Activated CD4-positive, alpha-beta T cell treated with anti-CD3 and anti-CD28 coated beads for 36 hours (primary cell): ENCODE data around the gene LRRFIP1. TPM values are rescaled to one million over a fixed set of nuclear protein-coding genes. Genes with fewer than 3 reads are reported as not detected.

ENCODE experiments used
- ATAC-seq: fragments of 200-7000 bp; cut with Tn5 transposase; one replicate; pipeline ENCODE4 v1.10.0; 2021; ENCODE audit warnings: mild to moderate bottlenecking, moderate library complexity
- CTCF ChIA-PET: fragments of 350-600 bp; sonication (Branson Sonifier 250); formaldehyde crosslinking; loops from one replicate; lab custom pipeline; 2021; ENCODE audit warnings: antibody characterized with exemption; lab: Charles Lee
- POLR2A ChIA-PET: fragments of 350-600 bp; sonication (Branson Sonifier 250); formaldehyde crosslinking; loops from one replicate; lab custom pipeline; 2021; ENCODE audit warnings: antibody characterized with exemption, inconsistent platforms; lab: Charles Lee
- DNase-seq: peaks from one replicate; pipeline ENCODE4 v3.0.0-alpha.2; 2020
- H3K27ac Mint-ChIP-seq: one replicate; pipeline ENCODE4 v1.8.0; 2021; ENCODE audit warnings: mixed read lengths
- H3K27me3 Mint-ChIP-seq: one replicate; pipeline ENCODE4 v1.8.0; 2021; ENCODE audit warnings: mixed read lengths
- H3K36me3 Mint-ChIP-seq: one replicate; pipeline ENCODE4 v1.8.0; 2021; ENCODE audit warnings: low read depth, mixed read lengths
- H3K4me1 Mint-ChIP-seq: one replicate; pipeline ENCODE4 v1.8.0; 2021; ENCODE audit warnings: mixed read lengths
- H3K4me3 Mint-ChIP-seq: one replicate; pipeline ENCODE4 v1.8.0; 2021; ENCODE audit warnings: mild to moderate bottlenecking, moderate library complexity, mixed read lengths
- H3K9me3 Mint-ChIP-seq: one replicate; pipeline ENCODE4 v1.8.0; 2021; ENCODE audit warnings: low read depth, mixed read lengths
- intact Hi-C, 2 experiments: fragments of 100-400 bp; cut with DNase I in 1 of 2; cut with micrococcal nuclease in 1 of 2; formaldehyde crosslinking; loops; one replicate each; pipeline versions ENCODE4 v1.14.2 to v1.15.1; 2022 to 2024; cut with DNase I, micrococcal nuclease
- total RNA-seq, 2 experiments: library from RNA; stranded (reverse); gene quantifications; one replicate each; pipeline ENCODE4 v1.2.3, GENCODE V29; 2021

The LRRFIP1 gene
- total RNA-seq, 2 experiments from 2014 or later: 234 to 235 TPM

DNA sequence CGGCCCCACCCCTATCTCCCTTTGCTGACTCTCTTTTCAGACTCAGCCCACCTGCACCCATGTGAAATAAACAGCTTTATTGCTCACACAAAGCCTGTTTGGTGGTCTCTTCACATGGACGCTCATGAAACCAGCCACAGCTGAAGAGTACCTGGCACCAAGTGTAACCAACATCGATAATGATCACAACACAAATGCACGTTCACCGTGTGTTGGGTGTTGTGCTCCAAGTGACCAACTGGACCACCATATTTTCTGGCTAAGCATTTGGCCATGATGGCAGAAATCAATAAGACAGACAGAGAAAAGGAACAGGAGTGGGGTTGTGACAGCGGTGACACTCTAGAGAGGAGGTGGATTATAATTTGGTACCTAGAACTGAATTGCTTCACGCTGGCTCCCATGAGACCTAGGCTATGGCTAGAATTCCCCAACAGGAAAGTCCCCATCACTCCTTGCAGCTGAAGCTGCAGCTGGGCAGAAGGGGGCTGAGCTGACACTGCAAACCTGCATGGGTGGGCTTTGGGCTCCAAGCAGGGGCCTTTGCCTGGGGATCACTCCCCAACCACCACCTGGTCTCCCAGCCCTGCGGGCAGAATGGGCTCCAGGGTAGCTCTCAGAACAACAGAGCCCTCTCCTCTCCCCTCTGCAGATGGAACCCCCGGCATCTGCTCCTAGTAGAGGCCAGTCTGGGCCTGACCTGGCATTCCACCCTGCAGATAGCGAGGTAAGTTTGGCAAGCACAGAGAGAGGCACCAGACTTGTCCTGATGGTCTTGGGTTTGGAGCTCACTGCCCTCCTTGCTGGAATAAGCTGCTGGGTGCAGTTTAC, 14.6 kb upstream of the LRRFIP1 start:
- POLR2A ChIA-PET: no interaction called here
- CTCF ChIA-PET: interaction anchor here (0.5 to 1.4 kb wide), 4 partner anchors 13 to 245 kb away, joined by 3 to 4 read pairs (median 4); no protein-coding TSS in a partner anchor
- H3K27me3 Mint-ChIP-seq: no peaks in the 10 kb centered on the region
- DNase-seq (no peak), ATAC-seq (no peak)
- H3K9me3 Mint-ChIP-seq: no peaks in the 10 kb centered on the region
- no peak overlapping the region for H3K4me3 Mint-ChIP-seq
- intact Hi-C loops: no loop called here
- no peaks in the 10 kb centered on the region for H3K36me3 Mint-ChIP-seq
- H3K27ac Mint-ChIP-seq: no peak overlapping the region
- H3K4me1 Mint-ChIP-seq: peaks cover 29% of the 10 kb centered on the region

GRCh38 chr2:237613679-237614078, 13.7 kb upstream of the LRRFIP1 start:
- Mint-ChIP-seq H3K36me3 (no peaks in the 10 kb centered on the region), H3K9me3 (no peaks in the 10 kb centered on the region), H3K4me1 (peaks cover 37% of the 10 kb centered on the region), H3K27ac (no peak overlapping the region), H3K27me3 (no peaks in the 10 kb centered on the region), H3K4me3 (no peak overlapping the region)
- ChIA-PET POLR2A (no interaction called here), CTCF (interaction anchor here (0.5 to 1.4 kb wide), 4 partner anchors 12 to 244 kb away, joined by 3 to 4 read pairs (median 4); no protein-coding TSS in a partner anchor)
- DNase-seq (no peak), ATAC-seq (no peak)
- intact Hi-C loops: no loop called here

- CTCF ChIA-PET: interaction anchor here (1.4 kb wide), 1 partner anchor 12 kb away, joined by 4 read pairs; no protein-coding TSS in a partner anchor
- no peak for ATAC-seq
- H3K27ac Mint-ChIP-seq: peak overlapping the region; percentile 4
Measured at GRCh38 chr2:237614151-237614720, 13.2 kb upstream of the LRRFIP1 start.

DNA sequence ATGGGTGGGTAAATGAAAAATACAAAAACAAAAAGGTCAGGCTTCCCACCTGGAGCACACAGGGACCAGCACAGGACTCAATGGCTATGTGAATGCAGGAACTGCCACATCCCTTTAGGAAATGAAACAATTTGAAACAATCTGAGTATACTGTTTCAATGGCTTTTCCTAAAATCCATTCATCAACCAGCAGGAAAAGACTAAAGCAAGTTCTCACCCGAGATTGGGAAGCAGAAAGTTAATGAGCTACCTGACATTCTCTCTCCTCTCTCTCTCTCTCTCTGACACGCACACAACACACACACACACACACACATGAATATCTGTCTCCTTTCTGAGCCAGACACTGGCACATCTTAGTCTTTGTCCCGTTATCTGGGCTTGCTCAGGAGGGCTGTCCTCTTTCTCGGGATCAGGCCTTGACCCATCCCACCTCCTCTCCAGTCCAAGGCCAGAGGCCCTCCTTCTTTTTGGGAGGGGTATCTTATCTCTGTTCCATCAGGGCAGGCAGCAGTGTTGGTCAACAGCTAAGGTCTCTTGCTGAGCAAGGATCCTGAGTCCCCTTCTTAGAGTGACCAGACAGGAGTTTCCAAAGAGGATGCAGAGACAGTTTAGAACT, 11.6 kb upstream of the LRRFIP1 start:
- POLR2A ChIA-PET: no interaction called here
- intact Hi-C loops: no loop called here
- CTCF ChIA-PET: interaction anchor here (0.8 kb wide), 2 partner anchors 53 to 874 kb away, joined by 3 read pairs; no protein-coding TSS in a partner anchor
- H3K9me3 Mint-ChIP-seq: no peaks in the 10 kb centered on the region
- no peak overlapping the region for H3K27ac Mint-ChIP-seq
- ATAC-seq (no peak), DNase-seq (no peak)
- no peaks in the 10 kb centered on the region for H3K36me3 Mint-ChIP-seq
- no peaks in the 10 kb centered on the region for H3K27me3 Mint-ChIP-seq
- peaks cover 37% of the 10 kb centered on the region for H3K4me1 Mint-ChIP-seq
- no peak overlapping the region for H3K4me3 Mint-ChIP-seq

More at GRCh38 chr2:237614151-237614720, 13.2 kb upstream of the LRRFIP1 start:
- no peak for DNase-seq
- POLR2A ChIA-PET: no interaction called here
- Mint-ChIP-seq H3K27me3 (no peaks in the 10 kb centered on the region), H3K9me3 (no peaks in the 10 kb centered on the region), H3K4me1 (peaks cover 37% of the 10 kb centered on the region), H3K4me3 (no peak overlapping the region), H3K36me3 (no peaks in the 10 kb centered on the region)
- intact Hi-C loops: no loop called here

GRCh38 chr2:237616373-237616733, 11.0 kb upstream of the LRRFIP1 start:
- Mint-ChIP-seq H3K27me3 (no peaks in the 10 kb centered on the region), H3K27ac (no peak overlapping the region), H3K4me1 (peaks cover 37% of the 10 kb centered on the region), H3K9me3 (no peaks in the 10 kb centered on the region), H3K4me3 (no peak overlapping the region), H3K36me3 (no peaks in the 10 kb centered on the region)
- CTCF ChIA-PET: interaction anchor here (0.8 to 1.6 kb wide), 3 partner anchors 52 to 874 kb away, joined by 3 to 5 read pairs (median 3); no protein-coding TSS in a partner anchor
- POLR2A ChIA-PET: no interaction called here
- no peak for DNase-seq
- intact Hi-C loops: no loop called here
- ATAC-seq: no peak

- Mint-ChIP-seq H3K9me3 (no peaks in the 10 kb centered on the region), H3K27me3 (no peaks in the 10 kb centered on the region), H3K4me3 (peak overlapping the region; percentile 25), H3K27ac (no peak overlapping the region), H3K36me3 (no peaks in the 10 kb centered on the region), H3K4me1 (peaks cover 37% of the 10 kb centered on the region)
- ChIA-PET CTCF (interaction anchor here (0.7 to 1.6 kb wide), 6 partner anchors 13 to 873 kb away, joined by 3 to 5 read pairs (median 3); no protein-coding TSS in a partner anchor), POLR2A (no interaction called here)
- ATAC-seq (peak; percentile 16), DNase-seq (no peak)
- intact Hi-C loops: no loop called here
Measured at GRCh38 chr2:237616734-237617586, 10.4 kb upstream of the LRRFIP1 start.

- intact Hi-C loops: no loop called here
- Mint-ChIP-seq H3K36me3 (no peaks in the 10 kb centered on the region), H3K27ac (no peak overlapping the region), H3K27me3 (no peaks in the 10 kb centered on the region), H3K4me1 (peaks cover 37% of the 10 kb centered on the region), H3K4me3 (no peak overlapping the region), H3K9me3 (no peaks in the 10 kb centered on the region)
- POLR2A ChIA-PET: no interaction called here
- DNase-seq (no peak), ATAC-seq (no peak)
- CTCF ChIA-PET: interaction anchor here (0.7 to 1.6 kb wide), 5 partner anchors 13 to 495 kb away, joined by 3 to 5 read pairs (median 3); no protein-coding TSS in a partner anchor
Measured at GRCh38 chr2:237617587-237617982, 9.8 kb upstream of the LRRFIP1 start.

- ChIA-PET POLR2A (no interaction called here), CTCF (no interaction called here)
- no peak overlapping the region for H3K4me3 Mint-ChIP-seq
- H3K36me3 Mint-ChIP-seq: no peaks in the 10 kb centered on the region
- no peaks in the 10 kb centered on the region for H3K27me3 Mint-ChIP-seq
- peak overlapping the region; percentile 48 for H3K27ac Mint-ChIP-seq
- DNase-seq: no peak
- peaks cover 37% of the 10 kb centered on the region for H3K4me1 Mint-ChIP-seq
- intact Hi-C loops: no loop called here
- H3K9me3 Mint-ChIP-seq: no peaks in the 10 kb centered on the region
- no peak for ATAC-seq
Measured at GRCh38 chr2:237618449-237618848, 8.9 kb upstream of the LRRFIP1 start.

- Mint-ChIP-seq H3K27ac (no peak overlapping the region), H3K36me3 (no peaks in the 10 kb centered on the region), H3K27me3 (peaks cover 12% of the 10 kb centered on the region), H3K9me3 (no peaks in the 10 kb centered on the region), H3K4me1 (peaks cover 4% of the 10 kb centered on the region), H3K4me3 (no peak overlapping the region)
- no peak for DNase-seq
- intact Hi-C loops: no loop called here
- no peak for ATAC-seq
- POLR2A ChIA-PET: no interaction called here
- CTCF ChIA-PET: interaction anchor here (0.5 to 2.2 kb wide), 6 partner anchors 9 to 127 kb away, joined by 3 to 5 read pairs (median 3); no protein-coding TSS in a partner anchor
Measured at GRCh38 chr2:237623428-237624403, 3.7 kb upstream of the LRRFIP1 start.

- POLR2A ChIA-PET: no interaction called here
- CTCF ChIA-PET: interaction anchor here (0.5 to 2.2 kb wide), 4 partner anchors 43 to 323 kb away, joined by 3 to 5 read pairs (median 4); no protein-coding TSS in a partner anchor
- H3K27ac Mint-ChIP-seq: no peak overlapping the region
- ATAC-seq: no peak
- no peak for DNase-seq
- no peaks in the 10 kb centered on the region for H3K9me3 Mint-ChIP-seq
- peaks cover 4% of the 10 kb centered on the region for H3K4me1 Mint-ChIP-seq
- H3K36me3 Mint-ChIP-seq: no peaks in the 10 kb centered on the region
- intact Hi-C loops: no loop called here
- H3K4me3 Mint-ChIP-seq: no peak overlapping the region
- H3K27me3 Mint-ChIP-seq: peaks cover 16% of the 10 kb centered on the region
Measured at GRCh38 chr2:237624565-237624964, 2.8 kb upstream of the LRRFIP1 start.
